ENCODE data around the gene RSU1. TPM values are rescaled to one million over a fixed set of nuclear protein-coding genes. Genes with fewer than 3 reads are reported as not detected.

The RSU1 gene
- total RNA-seq, 1 donor from 2014 or later: 58.8 TPM

GRCh38 chr10:16646181-16647059, 170.8 kb downstream of the RSU1 start:
- intact Hi-C loops (cut with micrococcal nuclease): no loop called here
- DNase-seq (no peak), ATAC-seq (no peak)

GRCh38 chr10:16644146-16644545, 173.1 kb downstream of the RSU1 start:
- intact Hi-C loops (cut with micrococcal nuclease): no loop called here
- DNase-seq (no peak), ATAC-seq (no peak)

GRCh38 chr10:16643502-16643901, 173.7 kb downstream of the RSU1 start:
- no peak for DNase-seq
- intact Hi-C loops (cut with micrococcal nuclease): no loop called here
- no peak for ATAC-seq

- intact Hi-C loops (cut with micrococcal nuclease): no loop called here
- DNase-seq (no peak), ATAC-seq (no peak)
Observed at GRCh38 chr10:16640153-16640552, 177.1 kb downstream of the RSU1 start.

GRCh38 chr10:16639471-16639870, 177.8 kb downstream of the RSU1 start:
- ATAC-seq: no peak
- DNase-seq: no peak
- intact Hi-C loops (cut with micrococcal nuclease): no loop called here

- ATAC-seq: no peak
- intact Hi-C loops (cut with micrococcal nuclease): no loop called here
Observed at GRCh38 chr10:16632996-16633395, 184.2 kb downstream of the RSU1 start.

GRCh38 chr10:16626697-16627096, 190.5 kb downstream of the RSU1 start:
- no peak for DNase-seq
- intact Hi-C loops (cut with micrococcal nuclease): no loop called here
- ATAC-seq: no peak

More at GRCh38 chr10:16632996-16633395, 184.2 kb downstream of the RSU1 start:
- no peak for DNase-seq

GRCh38 chr10:16612981-16613355, 204.3 kb downstream of the RSU1 start:
- no peak for DNase-seq
- intact Hi-C loops (cut with micrococcal nuclease): no loop called here
- ATAC-seq: no peak

GRCh38 chr10:16612115-16612980, 204.9 kb downstream of the RSU1 start:
- DNase-seq (no peak), ATAC-seq (no peak)

GRCh38 chr10:16611037-16611436, 206.2 kb downstream of the RSU1 start:
- intact Hi-C loops (cut with micrococcal nuclease): no loop called here
- ATAC-seq (peak; percentile 53), DNase-seq (peak; percentile 55)

More at GRCh38 chr10:16612115-16612980, 204.9 kb downstream of the RSU1 start:
- intact Hi-C loops (cut with micrococcal nuclease): no loop called here

GRCh38 chr10:16609211-16609610, 208.0 kb downstream of the RSU1 start:
- no peak for ATAC-seq
- intact Hi-C loops (cut with micrococcal nuclease): no loop called here
- no peak for DNase-seq

GRCh38 chr10:16606923-16607322, 210.3 kb downstream of the RSU1 start:
- intact Hi-C loops (cut with micrococcal nuclease): no loop called here
- ATAC-seq: no peak

GRCh38 chr10:16606421-16606820, 210.8 kb downstream of the RSU1 start:
- intact Hi-C loops (cut with micrococcal nuclease): no loop called here
- ATAC-seq: no peak
- DNase-seq: no peak

More at GRCh38 chr10:16606923-16607322, 210.3 kb downstream of the RSU1 start:
- DNase-seq: no peak

GRCh38 chr10:16603308-16603707, 213.9 kb downstream of the RSU1 start:
- intact Hi-C loops (cut with micrococcal nuclease): no loop called here
- ATAC-seq (no peak), DNase-seq (no peak)

GRCh38 chr10:16602104-16602775, 215.0 kb downstream of the RSU1 start:
- intact Hi-C loops (cut with micrococcal nuclease): no loop called here
- no peak for ATAC-seq
- DNase-seq: no peak

- intact Hi-C loops (cut with micrococcal nuclease): no loop called here
- ATAC-seq (peak; percentile 79), DNase-seq (peak; percentile 41)
Observed at GRCh38 chr10:16599662-16600061, 217.6 kb downstream of the RSU1 start.

- no peak for DNase-seq
Observed at GRCh38 chr10:16597656-16598055, 219.6 kb downstream of the RSU1 start.

GRCh38 chr10:16592378-16592777, 224.8 kb downstream of the RSU1 start:
- no peak for ATAC-seq
- intact Hi-C loops (cut with micrococcal nuclease): no loop called here
- DNase-seq: no peak

More at GRCh38 chr10:16597656-16598055, 219.6 kb downstream of the RSU1 start:
- intact Hi-C loops (cut with micrococcal nuclease): no loop called here
- ATAC-seq: no peak

- no peak for ATAC-seq
- intact Hi-C loops (cut with micrococcal nuclease): no loop called here
- no peak for DNase-seq
Observed at GRCh38 chr10:16586358-16587138, 230.7 kb downstream of the RSU1 start.
